DOHH2 (cell line): Measurements from ENCODE around the gene GLS2.

Source experiments
- H3F3A ChIP-seq: fragments of 200-600 bp; sonication (generic), shearing (Covaris generic); 2 replicates; pipeline ENCODE4 v1.6.0; 2016; ENCODE audit warnings: antibody characterized with exemption, mild to moderate bottlenecking; ENCODE audit not compliant: control insufficient read depth, insufficient read depth
- H3K27ac ChIP-seq: fragments of 200-600 bp; sonication (generic); 2 replicates; pipeline ENCODE4 v1.5.1; 2014; ENCODE audit warnings: low read depth, mild to moderate bottlenecking, low read length, moderate library complexity
- H3K27me3 ChIP-seq: fragments of 200-600 bp; sonication (generic); 2 replicates; pipeline ENCODE4 v1.6.1; 2014; ENCODE audit warnings: mild to moderate bottlenecking, low read length, mixed read lengths; ENCODE audit not compliant: control insufficient read depth
- H3K36me3 ChIP-seq: fragments of 200-600 bp; sonication (generic); 2 replicates; pipeline ENCODE4 v1.6.1; 2014; ENCODE audit warnings: mild to moderate bottlenecking, low read length, moderate library complexity, mixed read lengths; ENCODE audit not compliant: control insufficient read depth
- H3K4me1 ChIP-seq: fragments of 200-600 bp; sonication (generic); 2 replicates; pipeline ENCODE4 v1.6.1; 2014; ENCODE audit warnings: mild to moderate bottlenecking, low read length, mixed read lengths; ENCODE audit not compliant: control insufficient read depth
- H3K4me2 ChIP-seq: fragments of 200-600 bp; sonication (generic); 2 replicates; pipeline ENCODE4 v1.6.0; 2014; ENCODE audit warnings: mild to moderate bottlenecking, low read length, moderate library complexity
- H3K4me3 ChIP-seq: fragments of 200-600 bp; sonication (generic); 2 replicates; pipeline ENCODE4 v1.5.1; 2014; ENCODE audit warnings: mild to moderate bottlenecking, low read length, mixed read lengths
- H3K79me2 ChIP-seq: fragments of 200-600 bp; sonication (generic); 2 replicates; pipeline ENCODE4 v1.6.1; 2014; ENCODE audit warnings: mild to moderate bottlenecking, low read length, mixed read lengths; ENCODE audit not compliant: control insufficient read depth
- H3K9me2 ChIP-seq: fragments of 200-600 bp; sonication (generic); replicated peaks from 2 replicates; pipeline ENCODE4 v1.6.1; 2014; ENCODE audit warnings: mild to moderate bottlenecking, low read length, mixed read lengths; ENCODE audit not compliant: control insufficient read depth
- H3K9me3 ChIP-seq: fragments of 200-600 bp; sonication (generic); 2 replicates; pipeline ENCODE4 v1.6.1; 2014; ENCODE audit warnings: antibody characterized with exemption, low read length, mixed read lengths; ENCODE audit not compliant: control insufficient read depth, insufficient read depth
- H4K20me1 ChIP-seq: fragments of 200-600 bp; sonication (generic); 2 replicates; pipeline ENCODE4 v1.6.0; 2014; ENCODE audit warnings: low read depth, mild to moderate bottlenecking, antibody characterized with exemption, low read length, moderate library complexity; ENCODE audit not compliant: control insufficient read depth, insufficient read depth
- CTCF ChIP-seq: fragments of 200-600 bp; sonication (generic); IDR thresholded peaks from one replicate; pipeline ENCODE4 v1.5.1; 2014; ENCODE audit warnings: antibody characterized with exemption, mild to moderate bottlenecking, low read depth, low read length; ENCODE audit not compliant: poor library complexity, severe bottlenecking
- EZH2phosphoT487 ChIP-seq: fragments of 200-600 bp; sonication (generic); IDR thresholded peaks from 2 replicates; pipeline ENCODE4 v1.6.1; 2017; ENCODE audit warnings: borderline replicate concordance, mild to moderate bottlenecking, antibody characterized with exemption, low read length, moderate library complexity, mixed read lengths

GLS2 gene

DNA sequence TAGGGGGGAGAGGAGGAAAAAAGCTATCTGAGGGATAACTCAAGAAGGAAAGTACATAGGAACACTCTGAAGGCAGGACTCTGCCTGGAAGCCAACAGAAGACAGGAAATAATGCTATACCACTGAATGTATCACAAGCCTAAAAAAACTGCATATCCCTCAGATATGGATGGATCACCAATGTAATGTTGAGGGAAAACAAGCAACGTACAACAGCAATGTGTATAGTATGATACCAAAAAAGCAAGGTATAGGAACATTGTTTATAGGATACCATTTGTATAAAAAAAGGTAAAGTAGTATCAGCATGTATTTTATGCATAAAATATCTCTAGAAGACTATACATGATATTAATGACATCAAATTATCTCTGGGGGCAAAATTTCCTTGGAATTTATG is 3.4 kb downstream of the GLS2 start:
- Histone ChIP-seq H3K4me3 (no peak overlapping the region), H3K27ac (no peak overlapping the region), H4K20me1 (no peaks in the 10 kb centered on the region), H3K4me2 (no peak overlapping the region), H3K27me3 (peaks cover 28% of the 10 kb centered on the region), H3K79me2 (no peaks in the 10 kb centered on the region), H3F3A (no peaks in the 10 kb centered on the region), H3K4me1 (no peaks in the 10 kb centered on the region; the same call in 1 of the 2 replicates), H3K9me2 (no peaks in the 10 kb centered on the region), H3K9me3 (no peaks in the 10 kb centered on the region), H3K36me3 (no peaks in the 10 kb centered on the region)
- TF ChIP-seq CTCF (no peak), EZH2phosphoT487 (no peak)

GRCh38 chr12:56479625-56480024 is 8.3 kb downstream of the GLS2 start:
- Histone ChIP-seq H3K4me2 (no peak overlapping the region), H3K27ac (no peak overlapping the region)

DNA sequence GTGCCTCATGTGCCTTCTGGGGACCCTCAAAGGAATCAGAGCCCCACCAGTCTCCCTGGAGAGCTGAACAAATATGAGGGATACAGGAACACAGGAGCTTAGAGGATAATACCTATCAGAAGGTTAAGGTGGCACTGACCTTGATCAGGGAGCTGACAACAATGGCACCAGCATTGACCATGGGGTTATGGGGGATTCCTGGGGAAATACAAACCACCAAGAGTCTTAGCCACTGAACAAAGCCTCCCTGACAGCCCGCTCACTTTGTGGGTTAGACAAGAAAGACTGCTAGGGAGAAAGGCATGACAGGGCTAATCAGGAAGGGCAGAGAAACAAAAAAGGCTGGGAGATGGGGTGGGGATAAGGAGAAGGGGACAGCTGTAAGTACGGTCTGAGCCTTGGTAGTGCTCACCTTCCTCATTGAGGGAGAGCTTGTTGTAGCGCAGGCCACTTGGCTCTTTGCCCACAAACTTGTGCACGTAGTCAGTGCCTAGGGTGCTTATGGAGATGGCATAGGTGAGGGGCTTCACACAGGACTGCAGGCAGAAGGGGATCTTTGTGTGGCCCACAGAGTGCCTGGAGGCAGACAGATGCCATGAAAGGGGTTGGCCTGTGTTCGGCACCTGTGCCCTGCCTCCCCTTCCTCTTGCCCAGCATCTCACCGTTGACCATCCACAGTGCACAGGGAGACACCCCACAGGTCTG is 10.3 kb downstream of the GLS2 start:
- Histone ChIP-seq H3K27me3 (no peaks in the 10 kb centered on the region), H3K4me1 (peaks cover 8% of the 10 kb centered on the region), H3K4me2 (no peak overlapping the region), H3K79me2 (no peaks in the 10 kb centered on the region), H3K9me2 (no peaks in the 10 kb centered on the region), H3K36me3 (0 out of 2 replicates have a peak, but pooled peaks cover 3% of the 10 kb centered on the region), H4K20me1 (no peaks in the 10 kb centered on the region), H3F3A (no peaks in the 10 kb centered on the region), H3K27ac (no peak overlapping the region), H3K9me3 (no peaks in the 10 kb centered on the region), H3K4me3 (no peak overlapping the region)
- TF ChIP-seq EZH2phosphoT487 (no peak), CTCF (no peak)

More at GRCh38 chr12:56479625-56480024, 8.3 kb downstream of the GLS2 start:
- no peaks in the 10 kb centered on the region for H3K79me2 ChIP-seq
- TF ChIP-seq EZH2phosphoT487 (no peak), CTCF (no peak)
- H3K4me3 ChIP-seq = no peak overlapping the region
- H3K27me3 ChIP-seq = 0 out of 2 replicates have a peak, but pooled peaks cover 2% of the 10 kb centered on the region
- H3K9me3 ChIP-seq = no peaks in the 10 kb centered on the region
- H3K9me2 ChIP-seq = no peaks in the 10 kb centered on the region
- H3K36me3 ChIP-seq = no peaks in the 10 kb centered on the region
- H4K20me1 ChIP-seq = no peaks in the 10 kb centered on the region
- no peaks in the 10 kb centered on the region for H3F3A ChIP-seq
- H3K4me1 ChIP-seq = no peaks in the 10 kb centered on the region; the same call in 1 of the 2 replicates
